Activated CD8-positive, alpha-beta memory T cell treated with anti-CD3 and anti-CD28 coated beads, Interleukin-2, amount 10 ng/mL, durations not matched to agents 7 days and 5 days (primary cell): ENCODE results near the gene EBF4. TPM values are rescaled to one million over a fixed set of nuclear protein-coding genes. Genes with fewer than 3 reads are reported as not detected.
A peak's percentile ranks its signal among the peaks of the same experiment; 100 is the strongest.
"Not testable (repeated sequence)": the region's sequence is repeated elsewhere in the genome, so short reads cannot be mapped to it uniquely, and the experiment has no call there.

Source experiments
- ATAC-seq: fragments of 150-1000 bp; cut with Tn5 transposase; one replicate; pipeline ENCODE4 v1.10.0; 2021; ENCODE audit warnings: moderate library complexity
- CTCF ChIA-PET: fragments of 350-600 bp; sonication (Branson Sonifier 250); formaldehyde crosslinking; loops from one replicate; lab custom pipeline; 2021; ENCODE audit warnings: antibody characterized with exemption; lab: Charles Lee
- DNase-seq: peaks from one replicate; pipeline ENCODE4 v3.0.0-alpha.2; 2020
- H3K27ac Mint-ChIP-seq: one replicate; pipeline ENCODE4 v1.8.0; 2021; ENCODE audit warnings: mild to moderate bottlenecking, mixed read lengths
- H3K27me3 Mint-ChIP-seq: one replicate; pipeline ENCODE4 v1.8.0; 2021; ENCODE audit warnings: mixed read lengths
- H3K36me3 Mint-ChIP-seq: one replicate; pipeline ENCODE4 v1.8.0; 2021; ENCODE audit warnings: mild to moderate bottlenecking, mixed read lengths
- H3K4me1 Mint-ChIP-seq: one replicate; pipeline ENCODE4 v1.8.0; 2021; ENCODE audit warnings: mixed read lengths
- H3K4me3 Mint-ChIP-seq: one replicate; pipeline ENCODE4 v1.8.0; 2021; ENCODE audit warnings: mild to moderate bottlenecking, moderate library complexity, mixed read lengths
- H3K9me3 Mint-ChIP-seq: one replicate; pipeline ENCODE4 v1.8.0; 2022; ENCODE audit warnings: low read depth, mixed read lengths
- microRNA-seq: library from miRNA; unstranded; fragments of <30 nt; microRNA quantifications from one replicate; pipeline ENCODE4 v1.2.0, GENCODE V29; 2022
- total RNA-seq, 2 experiments: library from RNA; stranded (reverse); gene quantifications; one replicate each; pipeline ENCODE4 v1.2.3, GENCODE V29; 2021

The EBF4 gene
- total RNA-seq, 2 experiments from 2014 or later, result 1.3 to 3.1 TPM

DNA sequence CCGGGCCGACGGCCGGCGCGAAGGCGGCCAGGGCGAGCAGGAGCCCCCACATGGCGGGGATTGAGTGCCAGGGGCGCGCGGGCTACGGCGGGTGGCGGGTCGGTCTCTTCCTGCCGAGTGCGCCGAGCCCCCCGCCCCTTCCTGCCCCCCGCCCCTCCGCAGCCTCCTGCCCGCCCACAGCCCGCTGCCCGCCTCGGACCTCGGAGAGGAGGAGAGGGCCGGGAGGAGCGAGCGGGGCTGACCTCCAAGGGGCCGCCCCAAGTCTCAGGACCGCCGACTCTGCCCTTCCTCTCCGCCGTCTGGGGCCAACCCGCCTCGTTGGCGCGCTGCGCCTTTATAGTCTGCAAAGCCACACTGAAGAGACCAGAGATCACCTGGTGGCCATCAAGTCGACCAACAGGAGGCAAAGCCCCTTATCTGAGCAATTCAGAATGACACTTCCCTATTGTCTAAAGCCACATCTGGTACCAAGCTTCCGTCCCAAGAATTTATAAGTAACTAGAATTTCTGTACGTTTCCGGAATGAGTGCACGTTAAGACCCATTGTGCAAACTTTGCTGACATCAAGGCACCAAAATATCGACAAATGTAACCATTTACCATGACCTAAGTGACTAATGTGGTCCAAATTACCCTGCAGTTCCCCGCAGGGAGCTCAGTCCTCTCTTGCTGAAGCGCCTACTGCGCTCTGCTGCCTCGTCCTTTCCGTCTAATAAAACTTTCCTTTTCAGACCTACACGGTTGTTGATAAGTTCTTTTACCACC is 108.1 kb downstream of the EBF4 start, which contains the start of gene CPXM1:
Gene CPXM1, minus strand, starts transcription at position 107 of the 765 bp plus-strand sequence. Its CDS starts 55 bp downstream, at position 52.
- CTCF ChIA-PET, result interaction anchor here (0.5 to 1.8 kb wide), 3 partner anchors 30 to 56 kb away, joined by 3 to 9 read pairs (median 3); no protein-coding TSS in a partner anchor
- Mint-ChIP-seq H3K27ac (no peak within 1 kb of the TSS), H3K4me3 (peak within 1 kb of the TSS; percentile 70), H3K9me3 (no peaks in the 10 kb centered on the region), H3K4me1 (peaks cover 20% of the 10 kb centered on the region), H3K36me3 (peaks cover 6% of the 10 kb centered on the region), H3K27me3 (peaks cover 66% of the 10 kb centered on the region)
- ATAC-seq (peak; percentile 59), DNase-seq (no peak)

GRCh38 chr20:2801286-2801728 is 108.7 kb downstream of the EBF4 start:
- CTCF ChIA-PET, result interaction anchor here (0.5 to 1.8 kb wide), 3 partner anchors 30 to 57 kb away, joined by 3 to 9 read pairs (median 3); no protein-coding TSS in a partner anchor
- Mint-ChIP-seq H3K4me3 (peak overlapping the region; percentile 42), H3K36me3 (peaks cover 6% of the 10 kb centered on the region), H3K27ac (no peak overlapping the region), H3K27me3 (peaks cover 72% of the 10 kb centered on the region), H3K9me3 (no peaks in the 10 kb centered on the region), H3K4me1 (peaks cover 20% of the 10 kb centered on the region)
- ATAC-seq (no peak), DNase-seq (no peak)

- H3K27ac Mint-ChIP-seq, result no peak overlapping the region
- H3K27me3 Mint-ChIP-seq, result peaks cover 79% of the 10 kb centered on the region
- peaks cover 16% of the 10 kb centered on the region for H3K4me1 Mint-ChIP-seq
- H3K9me3 Mint-ChIP-seq, result no peaks in the 10 kb centered on the region
- DNase-seq, result no peak
- H3K4me3 Mint-ChIP-seq, result no peak overlapping the region
- peaks cover 6% of the 10 kb centered on the region for H3K36me3 Mint-ChIP-seq
- CTCF ChIA-PET, result no interaction called here
- ATAC-seq, result no peak
These were observed 111.7 kb downstream of the EBF4 start for GRCh38 chr20:2804041-2804828.

DNA sequence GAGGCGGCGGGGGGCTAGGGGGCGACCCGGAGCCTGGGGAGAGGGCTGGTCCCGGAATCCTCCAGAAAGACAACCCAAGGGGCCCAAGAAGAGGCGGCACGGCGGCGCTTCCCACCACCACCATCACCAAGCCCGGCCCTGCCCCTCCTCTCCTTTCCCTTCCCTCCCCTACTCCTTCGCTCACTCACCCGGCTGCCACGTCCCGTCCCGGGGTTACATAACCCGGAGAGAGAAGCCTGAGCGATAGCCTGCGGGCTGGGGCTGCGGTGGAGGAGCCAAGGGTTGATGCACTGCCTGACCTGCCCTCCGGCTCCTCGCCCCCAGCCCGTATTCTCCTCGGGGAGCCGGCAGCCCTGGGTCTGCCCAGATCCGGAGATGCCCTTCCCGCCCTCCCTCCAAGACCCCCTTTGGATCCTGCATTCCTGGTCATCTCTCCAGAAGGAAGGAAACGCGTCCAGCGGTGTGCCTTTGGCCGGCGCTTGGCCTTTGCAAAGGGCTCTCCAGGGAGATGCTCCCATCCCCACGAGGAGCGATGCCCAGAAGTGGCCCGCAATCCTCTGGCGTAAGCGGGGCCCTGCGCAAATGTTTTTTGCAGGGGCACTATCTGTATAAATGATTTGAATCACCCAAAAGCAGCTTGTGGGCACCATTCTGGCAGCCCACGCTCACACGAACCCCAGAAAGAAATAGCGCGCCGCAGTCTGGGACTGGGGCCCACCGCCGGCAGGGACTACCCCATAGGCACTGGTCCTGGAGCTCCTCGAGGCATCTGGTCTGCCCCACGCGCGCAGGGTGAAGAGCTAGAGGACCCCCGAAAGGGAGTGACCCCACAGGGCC is 112.5 kb downstream of the EBF4 start:
- ATAC-seq (no peak), DNase-seq (no peak)
- Mint-ChIP-seq H3K4me1 (peaks cover 10% of the 10 kb centered on the region), H3K4me3 (no peak overlapping the region), H3K27me3 (peaks cover 71% of the 10 kb centered on the region), H3K36me3 (peaks cover 3% of the 10 kb centered on the region), H3K27ac (no peak overlapping the region), H3K9me3 (no peaks in the 10 kb centered on the region)
- CTCF ChIA-PET, result no interaction called here

DNA sequence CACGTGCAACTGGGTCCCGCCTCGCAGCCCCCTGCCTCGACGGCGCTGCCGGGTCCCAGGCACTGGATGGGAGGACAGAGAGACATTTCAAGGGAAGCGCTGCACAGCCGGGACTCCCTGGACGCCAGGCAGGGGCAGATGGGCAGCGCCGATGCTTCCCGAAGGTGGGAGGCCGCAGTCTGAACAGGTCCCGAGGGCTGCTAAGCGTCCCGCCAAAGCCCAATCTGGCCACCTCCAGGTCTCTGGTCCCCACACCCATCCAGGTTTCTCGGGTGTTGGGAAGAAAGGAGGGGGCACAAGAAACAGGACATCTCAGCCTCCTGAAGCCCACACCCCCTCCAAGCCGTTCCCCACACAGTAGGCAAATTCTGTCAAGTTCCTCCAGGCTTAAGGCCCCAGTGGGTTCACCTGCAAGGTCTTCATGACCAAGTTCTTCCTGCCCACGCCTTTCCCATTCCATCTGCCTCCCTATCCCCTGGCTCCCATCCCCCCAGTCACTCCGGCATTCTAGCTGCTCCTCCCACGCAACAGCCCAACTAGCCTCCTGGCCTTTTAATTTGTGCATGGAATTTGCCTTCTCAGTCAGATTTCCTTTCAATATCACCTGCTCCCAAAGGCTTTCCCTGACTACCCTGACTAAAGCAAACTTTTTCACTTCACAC is 113.2 kb downstream of the EBF4 start:
- H3K4me1 Mint-ChIP-seq, result peaks cover 6% of the 10 kb centered on the region
- H3K4me3 Mint-ChIP-seq, result no peak overlapping the region
- H3K27me3 Mint-ChIP-seq, result peaks cover 71% of the 10 kb centered on the region
- no peaks in the 10 kb centered on the region for H3K9me3 Mint-ChIP-seq
- CTCF ChIA-PET, result no interaction called here
- H3K27ac Mint-ChIP-seq, result no peak overlapping the region
- ATAC-seq (no peak), DNase-seq (no peak)
- H3K36me3 Mint-ChIP-seq, result peaks cover 3% of the 10 kb centered on the region

GRCh38 chr20:2806351-2806701 is 113.7 kb downstream of the EBF4 start:
- DNase-seq (no peak), ATAC-seq (no peak)
- H3K9me3 Mint-ChIP-seq, result no peaks in the 10 kb centered on the region
- peaks cover 71% of the 10 kb centered on the region for H3K27me3 Mint-ChIP-seq
- no peak overlapping the region for H3K4me3 Mint-ChIP-seq
- H3K27ac Mint-ChIP-seq, result no peak overlapping the region
- H3K36me3 Mint-ChIP-seq, result peaks cover 1% of the 10 kb centered on the region
- CTCF ChIA-PET, result no interaction called here
- peaks cover under 1% of the 10 kb centered on the region for H3K4me1 Mint-ChIP-seq

DNA sequence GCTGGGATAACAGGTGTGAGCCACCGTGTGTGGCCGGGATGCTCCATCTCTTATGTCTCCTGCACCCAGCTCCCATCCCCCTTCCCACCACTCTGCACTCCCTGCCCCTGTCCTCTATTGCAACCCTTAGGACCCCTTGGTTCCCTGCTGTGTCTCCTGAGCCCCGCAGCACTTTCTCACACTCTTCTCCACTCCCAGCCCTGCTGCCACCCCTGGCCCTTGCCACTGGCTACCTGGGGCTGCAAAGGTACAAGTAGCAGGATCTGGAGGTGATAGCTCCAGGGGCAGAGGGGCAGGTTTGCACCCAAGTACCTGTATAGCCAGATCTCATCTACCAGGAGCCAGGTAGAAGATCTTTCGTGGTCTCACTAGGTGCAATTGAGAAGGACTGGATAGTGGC is 114.4 kb downstream of the EBF4 start:
- Mint-ChIP-seq H3K9me3 (no peaks in the 10 kb centered on the region), H3K4me3 (no peak overlapping the region), H3K27ac (no peak overlapping the region), H3K27me3 (peaks cover 72% of the 10 kb centered on the region), H3K36me3 (peaks cover 1% of the 10 kb centered on the region), H3K4me1 (no peaks in the 10 kb centered on the region)
- no peak for ATAC-seq
- CTCF ChIA-PET, result no interaction called here
- no peak for DNase-seq

GRCh38 chr20:2807929-2808328 is 115.3 kb downstream of the EBF4 start:
- H3K36me3 Mint-ChIP-seq, H3K4me3 Mint-ChIP-seq, DNase-seq, H3K4me1 Mint-ChIP-seq, H3K27ac Mint-ChIP-seq, ATAC-seq, CTCF ChIA-PET, H3K9me3 Mint-ChIP-seq: not testable (repeated sequence)
- peaks cover 71% of the 10 kb centered on the region for H3K27me3 Mint-ChIP-seq

GRCh38 chr20:2809690-2810089 is 117.1 kb downstream of the EBF4 start:
- Mint-ChIP-seq H3K27me3 (peaks cover 72% of the 10 kb centered on the region), H3K27ac (no peak overlapping the region), H3K4me1 (peaks cover 2% of the 10 kb centered on the region), H3K9me3 (peaks cover 6% of the 10 kb centered on the region), H3K4me3 (no peak overlapping the region), H3K36me3 (no peaks in the 10 kb centered on the region)
- CTCF ChIA-PET, result interaction anchor here (0.6 kb wide), 1 partner anchor 56 kb away, joined by 3 read pairs; no protein-coding TSS in a partner anchor
- ATAC-seq, result no peak
- no peak for DNase-seq

Small RNAs within 50 kb of the gene (microRNA-seq; reads per million reads assigned to microRNA genes)
- gene MIR1292, result 38.3 reads per million, percentile 53 among the genes with 10 or more reads in this experiment

Other genes starting within 250 kb of the EBF4 start
- 100 to 1,000 TPM; 335 to 391 TPM for gene SNRPB, start 222.0 kb upstream of the EBF4 start, total RNA-seq
- 10 to 100 TPM in 1 of 2 experiments, 1 to 10 TPM in 1; 7.0 to 10.3 TPM for gene ZNF343, start 183.9 kb upstream of the EBF4 start, total RNA-seq
- gene TMC2, start 156.2 kb upstream of the EBF4 start, total RNA-seq, result not detected
- gene NOP56, start 40.1 kb upstream of the EBF4 start, total RNA-seq, result 100 to 1,000 TPM; 469 to 508 TPM
- gene IDH3B, start 28.6 kb upstream of the EBF4 start, total RNA-seq, result 10 to 100 TPM; 91.4 to 96.0 TPM
- gene CPXM1, start 107.8 kb downstream of the EBF4 start, total RNA-seq, result under 1 TPM; 0.35 to 0.68 TPM
- not detected for gene C20orf141, start 122.2 kb downstream of the EBF4 start, total RNA-seq
- not detected for gene TMEM239, start 123.6 kb downstream of the EBF4 start, total RNA-seq
- gene PCED1A, start 147.9 kb downstream of the EBF4 start, total RNA-seq, result 10 to 100 TPM; 21.9 to 30.6 TPM
- gene VPS16, start 148.0 kb downstream of the EBF4 start, total RNA-seq, result 10 to 100 TPM; 49.2 to 64.9 TPM
- 10 to 100 TPM; 51.5 to 60.7 TPM for gene PTPRA, start 180.7 kb downstream of the EBF4 start, total RNA-seq